Measurements from ENCODE around the gene RPS6KA6. TPM values are rescaled to one million over a fixed set of nuclear protein-coding genes. Genes with fewer than 3 reads are reported as not detected.

RPS6KA6 gene
- total and polyA plus RNA-seq, 2 of the 13 experiments (the other 11 are each of a cell fraction or from before 2014, with no cell fraction given): not detected

- H3K79me2 ChIP-seq (ENCODE audit: insufficient read depth, low read length): no peaks in the 10 kb centered on the region
- H3K9me3 ChIP-seq (ENCODE audit: low read length): no peaks in the 10 kb centered on the region
- no peak overlapping the region for H3K27ac ChIP-seq (ENCODE audit: extremely low read length, insufficient read depth, low read length)
- ATAC-seq (no peak), FAIRE-seq (no peak), DNase-seq (ENCODE audit: low spot score) (no peak)
- no peaks in the 10 kb centered on the region for H3K4me1 ChIP-seq (ENCODE audit: insufficient read depth, low read length)
- ChIA-PET POLR2A (no interaction called here), CTCF (ENCODE audit: low intra/inter-chr PET ratio, low total read pairs) (no interaction called here)
- intact Hi-C loops (cut with micrococcal nuclease; ENCODE audit: unreplicated experiment): no loop called here
- H2AFZ ChIP-seq (ENCODE audit: low read length): no peak overlapping the region
- in situ Hi-C loops (cut with HindIII; ENCODE audit: extremely low pct_ligation_motif_present, low pct_unique_long_range_greater_than_20kb): no loop called here
- no peaks in the 10 kb centered on the region for H4K20me1 ChIP-seq (ENCODE audit: insufficient read depth, low read length)
- BruUV-seq (replicated peaks): no TSS peak
- H3K36me3 ChIP-seq (replicated peaks in 1 of 2; ENCODE audit: control insufficient read depth in 1 of 2, insufficient read depth in 2 of 2, low read length in 2 of 2): no peaks in the 10 kb centered on the region
- H3K27me3 ChIP-seq (ENCODE audit: control insufficient read depth in 1 of 2, insufficient read depth in 2 of 2, low read length in 2 of 2): no peaks in the 10 kb centered on the region
- H3K9ac ChIP-seq (ENCODE audit: insufficient read depth, low read depth, low read length): no peak overlapping the region
- H3K4me3 ChIP-seq (replicated peaks in 1 of 3; ENCODE audit: insufficient read depth in 1 of 3, low read depth in 2 of 3, low read length in 3 of 3): no peak overlapping the region
- no peak overlapping the region for H3K4me2 ChIP-seq (ENCODE audit: low read depth, low read length)
- no peak for TF ChIP-seq AGO2 (optimal IDR thresholded peaks at IDR 0.05; ENCODE audit: low read depth, low read length)
- TF ChIP-seq BCL3 (CRISPR knock-in tag; IDR thresholded peaks at IDR 0.05): no peak
- no peak for TF ChIP-seq ZFP82 (CRISPR knock-in tag; IDR thresholded peaks at IDR 0.05; ENCODE audit: borderline replicate concordance)
- no peak for TF ChIP-seq MEF2D (CRISPR knock-in tag; IDR thresholded peaks at IDR 0.05)
- no peak for TF ChIP-seq ZNF33B (CRISPR knock-in tag; IDR thresholded peaks at IDR 0.05)
- TF ChIP-seq ZSCAN9 (CRISPR knock-in tag; IDR thresholded peaks at IDR 0.05; ENCODE audit: borderline replicate concordance): no peak
- TF ChIP-seq ZNF883 (CRISPR knock-in tag; IDR thresholded peaks at IDR 0.05; ENCODE audit: not compliant biosample characterization): no peak
- TF ChIP-seq ZNF264 (CRISPR knock-in tag; IDR thresholded peaks at IDR 0.05): no peak
- TF ChIP-seq KLF15 (CRISPR knock-in tag; IDR thresholded peaks at IDR 0.05; ENCODE audit: borderline replicate concordance): no peak
- TF ChIP-seq TOPORS (CRISPR knock-in tag; IDR thresholded peaks at IDR 0.05): no peak
- TF ChIP-seq ZFP36L2 (CRISPR knock-in tag; IDR thresholded peaks at IDR 0.05): no peak
- TF ChIP-seq ZNF646 (CRISPR knock-in tag; IDR thresholded peaks at IDR 0.05): no peak
- no peak for TF ChIP-seq FOXC1 (CRISPR knock-in tag; IDR thresholded peaks at IDR 0.05; ENCODE audit: borderline replicate concordance)
- TF ChIP-seq ZBTB46 (CRISPR knock-in tag; IDR thresholded peaks at IDR 0.05; ENCODE audit: borderline replicate concordance): no peak
- no peak for TF ChIP-seq JUND (CRISPR knock-in tag; IDR thresholded peaks at IDR 0.05)
- no peak for TF ChIP-seq MED1 (CRISPR knock-in tag; IDR thresholded peaks at IDR 0.05)
- TF ChIP-seq RCOR2 (CRISPR knock-in tag; IDR thresholded peaks at IDR 0.05): no peak
- no peak for TF ChIP-seq ZNF777 (CRISPR knock-in tag; IDR thresholded peaks at IDR 0.05)
These were observed 69.2 kb downstream of the RPS6KA6 start for GRCh38 chrX:84118769-84119168.
